Stimulated activated CD8-positive, alpha-beta memory T cell treated with anti-CD3 and anti-CD28 coated beads, Interleukin-4, amount 100 ng/mL, for 48 hours (primary cell): ENCODE results near the gene SUGP1.

Experiments used
- DNase-seq: peaks from one replicate; pipeline ENCODE4 v3.0.0-alpha.2; 2020

SUGP1 gene

DNA sequence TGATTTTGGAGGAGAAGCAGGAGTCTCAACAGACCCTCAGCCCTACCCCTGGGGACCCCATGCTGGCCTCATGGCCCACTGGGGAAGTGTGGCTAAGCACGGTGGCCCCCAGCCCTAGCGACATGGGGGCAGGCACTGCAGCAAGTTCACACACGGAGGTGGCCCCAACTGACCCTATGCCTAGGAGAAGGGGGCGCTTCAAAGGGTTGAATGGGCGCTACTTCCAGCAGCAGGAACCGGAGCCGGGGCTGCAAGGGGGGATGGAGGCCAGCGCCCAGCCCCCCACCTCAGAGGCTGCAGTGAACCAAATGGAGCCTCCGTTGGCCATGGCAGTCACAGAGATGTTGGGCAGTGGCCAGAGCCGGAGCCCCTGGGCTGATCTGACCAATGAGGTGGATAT lies 93.6 kb downstream of the SUGP1 start:
- no peak for DNase-seq

DNA sequence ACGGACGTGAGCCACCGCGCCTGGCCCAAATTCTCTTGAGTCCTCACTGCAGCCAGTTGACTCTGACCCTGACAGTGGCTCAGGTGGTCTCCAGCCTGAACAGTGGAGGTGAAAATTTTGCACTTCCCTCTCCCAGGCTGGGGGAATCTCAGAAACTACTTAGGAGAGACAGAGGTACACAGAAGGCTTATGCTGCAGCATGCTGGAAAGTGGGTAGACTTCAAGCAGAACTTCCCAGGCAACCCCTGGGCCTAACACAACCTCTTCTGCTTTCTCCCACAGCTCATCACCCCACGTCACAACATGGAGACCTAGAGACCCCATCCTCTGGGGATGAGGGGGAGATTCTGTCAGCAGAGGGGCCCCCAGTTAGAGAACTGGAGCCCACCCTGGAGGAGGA lies 94.1 kb downstream of the SUGP1 start:
- DNase-seq, result no peak
